GM23248 (cell line): Measurements from ENCODE around the gene PSMG4. TPM values are rescaled to one million over a fixed set of nuclear protein-coding genes. Genes with fewer than 3 reads are reported as not detected.

Source experiments
- DNase-seq: peaks from one replicate; pipeline ENCODE4 v3.0.0-alpha.2; 2015
- H2AFZ ChIP-seq: fragments of 200-600 bp; sonication (generic); 2 replicates; pipeline ENCODE4 v1.6.1; 2016; ENCODE audit warnings: antibody characterized with exemption
- H3F3A ChIP-seq: fragments of 200-600 bp; sonication (generic); 2 replicates; pipeline ENCODE4 v1.6.1; 2016; ENCODE audit warnings: mild to moderate bottlenecking, antibody characterized with exemption, mixed run types; ENCODE audit not compliant: insufficient read depth
- H3K27ac ChIP-seq: fragments of 200-600 bp; sonication (generic); 2 replicates; pipeline ENCODE4 v1.5.1; 2016; ENCODE audit warnings: mild to moderate bottlenecking
- H3K27me3 ChIP-seq: fragments of 200-600 bp; sonication (generic); replicated peaks from 2 replicates; pipeline ENCODE4 v1.6.1; 2016; ENCODE audit warnings: mild to moderate bottlenecking; ENCODE audit not compliant: insufficient read depth
- H3K36me3 ChIP-seq: fragments of 200-600 bp; sonication (generic); 2 replicates; pipeline ENCODE4 v1.6.1; 2016; ENCODE audit warnings: low read depth, mild to moderate bottlenecking
- H3K4me1 ChIP-seq: fragments of 200-600 bp; sonication (generic); 2 replicates; pipeline ENCODE4 v1.6.1; 2016; ENCODE audit warnings: mild to moderate bottlenecking; ENCODE audit not compliant: insufficient read depth
- H3K4me2 ChIP-seq: fragments of 200-600 bp; sonication (generic); one replicate; pipeline ENCODE4 v1.6.1; 2016; ENCODE audit warnings: mild to moderate bottlenecking; ENCODE audit not compliant: unreplicated experiment
- H3K4me3 ChIP-seq: fragments of 200-600 bp; sonication (generic); 2 replicates; pipeline ENCODE4 v1.5.1; 2016; ENCODE audit warnings: mild to moderate bottlenecking
- H3K79me2 ChIP-seq: fragments of 200-600 bp; sonication (generic); 2 replicates; pipeline ENCODE4 v1.6.1; 2016; ENCODE audit warnings: mild to moderate bottlenecking; ENCODE audit not compliant: insufficient read depth
- H3K9ac ChIP-seq: fragments of 200-600 bp; sonication (generic); 2 replicates; pipeline ENCODE4 v1.6.1; 2016; ENCODE audit warnings: mild to moderate bottlenecking
- H3K9me2 ChIP-seq: fragments of 200-600 bp; sonication (generic); 2 replicates; pipeline ENCODE4 v1.6.1; 2016; ENCODE audit warnings: mixed run types, mild to moderate bottlenecking, moderate library complexity; ENCODE audit not compliant: insufficient read depth
- H3K9me3 ChIP-seq: fragments of 200-600 bp; sonication (generic); one replicate; pipeline ENCODE4 v1.6.1; 2017; ENCODE audit warnings: low read depth
- H4K20me1 ChIP-seq: fragments of 200-600 bp; sonication (generic); 2 replicates; pipeline ENCODE4 v1.6.0; 2016; ENCODE audit not compliant: insufficient read depth
- EZH2 ChIP-seq: fragments of 200-600 bp; sonication (generic); IDR thresholded peaks from 2 replicates; pipeline ENCODE4 v1.6.1; 2018; ENCODE audit warnings: antibody characterized with exemption, mild to moderate bottlenecking; ENCODE audit not compliant: insufficient read depth, poor library complexity, severe bottlenecking
- EZH2phosphoT487 ChIP-seq: fragments of 200-600 bp; sonication (generic); IDR thresholded peaks from 2 replicates; pipeline ENCODE4 v1.6.1; 2018; ENCODE audit warnings: antibody characterized with exemption, moderate library complexity, mild to moderate bottlenecking, low read depth; ENCODE audit not compliant: insufficient read depth
- WGBS, 2 experiments: methylation state at CpG; one replicate each; pipeline ENCODE4 v1.1.6; 2015 to 2017; ENCODE audit warnings: low lambda C conversion rate in 2 of 2, low coverage in 1 of 2; ENCODE audit errors: missing lambda C conversion rate in 2 of 2; 5-methylcytosine and 5-hydroxymethylcytosine counted together
- in situ Hi-C: fragments of 300-500 bp; cut with MboI; formaldehyde crosslinking; loops from 2 replicates; pipeline ENCODE4 v1.15.0; 2020
- polyA plus RNA-seq: library from polyadenylated mRNA; unstranded; fragments of >200 nt; fragmentation: Nextera tagmentation; extraction: Ambion mirVana; gene quantifications from 2 replicates; pipeline ENCODE4 v1.2.1, GENCODE V29; 2016
- total RNA-seq: library from RNA; depleted of rRNA; stranded (reverse); fragments of >200 nt; shearing (Covaris generic); gene quantifications from 2 replicates; pipeline ENCODE4 v1.2.3, GENCODE V29; 2014

PSMG4 gene
- total and polyA plus RNA-seq, 2 experiments from 2014 or later: 20.0 to 46.9 TPM

GRCh38 chr6:3280091-3280490, 21.3 kb downstream of the PSMG4 start:
- in situ Hi-C loops: loop anchor here (5.0 kb wide), 1 partner anchor 452 kb away; no protein-coding TSS in a partner anchor
- no peaks in the 10 kb centered on the region for H3K9me3 ChIP-seq
- no peak overlapping the region for H3K9ac ChIP-seq
- peaks cover 22% of the 10 kb centered on the region for H3K4me1 ChIP-seq
- no peak overlapping the region for H2AFZ ChIP-seq
- H3K9me2 ChIP-seq: no peaks in the 10 kb centered on the region
- WGBS, 2 experiments: 82% methylated on average over 14 of the region's 14 CpGs
- no peak for DNase-seq
- TF ChIP-seq EZH2 (no peak), EZH2phosphoT487 (no peak)
- H3F3A ChIP-seq: peaks cover 24% of the 10 kb centered on the region
- H3K79me2 ChIP-seq: no peaks in the 10 kb centered on the region
- H3K36me3 ChIP-seq: no peaks in the 10 kb centered on the region; the same call in 1 of the 2 replicates
- no peak overlapping the region for H3K4me3 ChIP-seq
- H3K4me2 ChIP-seq: no peak overlapping the region
- H4K20me1 ChIP-seq: no peaks in the 10 kb centered on the region
- no peak overlapping the region for H3K27ac ChIP-seq
- H3K27me3 ChIP-seq: no peaks in the 10 kb centered on the region

DNA sequence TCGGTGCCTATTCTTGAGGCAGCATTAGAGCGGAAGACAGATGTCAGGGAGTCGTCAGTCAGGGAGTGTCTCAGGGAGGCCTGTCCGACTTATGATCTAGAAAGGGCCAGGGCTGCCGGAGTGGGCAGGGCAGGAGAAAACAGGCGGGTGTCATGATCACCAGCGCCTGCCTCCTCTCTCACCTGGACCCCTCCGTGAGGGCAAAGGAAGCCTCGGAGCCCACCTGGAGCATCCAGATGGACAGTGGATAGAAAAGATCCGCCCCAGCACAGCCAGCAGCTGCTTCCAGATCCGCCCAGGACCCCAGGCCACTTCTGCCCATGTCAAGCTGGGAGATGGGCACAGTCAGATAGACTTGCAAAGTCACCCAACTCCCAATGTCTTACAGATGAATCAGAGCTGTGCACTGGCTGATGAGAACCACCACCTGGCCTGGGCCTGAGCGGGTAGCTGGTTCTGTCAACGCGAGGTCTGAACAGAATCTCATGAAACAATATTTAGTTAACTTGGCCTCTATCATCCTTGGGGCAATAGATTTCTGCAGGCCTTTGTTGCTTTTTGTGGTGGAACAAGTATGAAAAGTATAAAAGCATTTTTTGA, 22.2 kb downstream of the PSMG4 start:
- H3K9ac ChIP-seq: peak overlapping the region; percentile 64
- no peaks in the 10 kb centered on the region for H4K20me1 ChIP-seq
- H3K4me3 ChIP-seq: no peak overlapping the region
- H3K27me3 ChIP-seq: no peaks in the 10 kb centered on the region
- H3K4me2 ChIP-seq: peak overlapping the region; percentile 69
- H3K9me2 ChIP-seq: no peaks in the 10 kb centered on the region
- H3K4me1 ChIP-seq: peaks cover 22% of the 10 kb centered on the region
- H3K79me2 ChIP-seq: no peaks in the 10 kb centered on the region
- H3K36me3 ChIP-seq: no peaks in the 10 kb centered on the region; the same call in 1 of the 2 replicates
- DNase-seq: peak; percentile 45
- TF ChIP-seq EZH2phosphoT487 (no peak), EZH2 (no peak)
- in situ Hi-C loops: loop anchor here (5.0 kb wide), 1 partner anchor 451 kb away; no protein-coding TSS in a partner anchor
- no peak overlapping the region for H2AFZ ChIP-seq
- H3K9me3 ChIP-seq: no peaks in the 10 kb centered on the region
- peak overlapping the region; percentile 88 for H3K27ac ChIP-seq
- peaks cover 24% of the 10 kb centered on the region for H3F3A ChIP-seq
- WGBS, 2 experiments: 88 to 89% methylated on average over 14 of the region's 14 CpGs

- no peaks in the 10 kb centered on the region for H3K27me3 ChIP-seq
- H3F3A ChIP-seq: peaks cover 24% of the 10 kb centered on the region
- no peaks in the 10 kb centered on the region for H4K20me1 ChIP-seq
- H2AFZ ChIP-seq: no peak overlapping the region
- H3K9me3 ChIP-seq: no peaks in the 10 kb centered on the region
- peaks cover 22% of the 10 kb centered on the region for H3K4me1 ChIP-seq
- no peaks in the 10 kb centered on the region for H3K9me2 ChIP-seq
- peak overlapping the region; percentile 88 for H3K27ac ChIP-seq
- H3K36me3 ChIP-seq: no peaks in the 10 kb centered on the region; the same call in 1 of the 2 replicates
- WGBS, 2 experiments: 4 to 6% methylated on average over 13 of the region's 13 CpGs
- TF ChIP-seq EZH2phosphoT487 (no peak), EZH2 (no peak)
- DNase-seq: peak; percentile 95
- H3K9ac ChIP-seq: peak overlapping the region; percentile 64
- in situ Hi-C loops: loop anchor here (5.0 kb wide), 1 partner anchor 450 kb away; no protein-coding TSS in a partner anchor
- no peaks in the 10 kb centered on the region for H3K79me2 ChIP-seq
- no peak overlapping the region; the same call in 1 of the 2 replicates for H3K4me3 ChIP-seq
- H3K4me2 ChIP-seq: peak overlapping the region; percentile 69
Observed at GRCh38 chr6:3281631-3282475, 23.1 kb downstream of the PSMG4 start.

DNA sequence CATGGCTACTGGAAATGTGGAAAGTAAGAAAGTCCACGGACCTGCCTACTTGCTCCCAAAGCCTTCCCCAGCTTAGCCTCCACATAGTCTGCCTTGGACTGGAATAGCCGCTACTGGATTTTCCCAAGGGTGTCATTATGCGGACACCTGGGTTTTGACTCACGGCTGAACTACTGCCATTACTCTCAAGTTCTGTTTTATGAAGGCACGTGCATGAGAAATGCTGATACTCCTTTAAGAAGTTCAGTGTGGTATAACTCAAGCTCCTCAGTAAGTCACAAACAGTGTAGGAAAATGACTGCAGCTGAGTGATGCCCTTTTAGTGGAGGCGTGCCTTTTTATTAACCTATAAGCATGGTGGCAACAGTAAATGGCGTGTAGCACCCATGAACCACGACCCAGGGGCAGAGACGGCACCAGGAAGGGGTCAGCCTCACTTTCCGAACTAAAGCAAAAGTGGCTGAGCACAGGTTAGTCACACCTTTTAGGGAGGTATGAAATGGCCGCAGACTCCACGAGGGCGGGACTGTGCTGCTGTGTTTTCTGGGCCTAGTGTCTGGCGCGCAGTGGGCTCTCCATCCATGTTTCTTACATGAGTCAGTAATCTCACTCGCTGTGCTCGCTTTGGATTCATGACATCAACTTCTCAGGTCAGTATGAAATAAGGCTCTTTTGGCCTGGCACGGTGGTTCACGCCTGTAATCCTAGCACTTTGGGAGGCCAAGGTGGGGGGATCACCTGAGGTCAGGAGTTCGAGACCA, 23.9 kb downstream of the PSMG4 start:
- no peak overlapping the region for H3K9ac ChIP-seq
- no peaks in the 10 kb centered on the region; the same call in 1 of the 2 replicates for H3K36me3 ChIP-seq
- peaks cover 22% of the 10 kb centered on the region for H3K4me1 ChIP-seq
- no peak for DNase-seq
- H3K9me3 ChIP-seq: no peaks in the 10 kb centered on the region
- TF ChIP-seq EZH2phosphoT487 (no peak), EZH2 (no peak)
- in situ Hi-C loops: loop anchor here (5.0 kb wide), 1 partner anchor 450 kb away; no protein-coding TSS in a partner anchor
- 83 to 84% methylated on average over 20 of the region's 20 CpGs for WGBS, 2 experiments
- H3K79me2 ChIP-seq: no peaks in the 10 kb centered on the region
- H3K4me3 ChIP-seq: no peak overlapping the region
- H3F3A ChIP-seq: peaks cover 24% of the 10 kb centered on the region
- no peaks in the 10 kb centered on the region for H3K9me2 ChIP-seq
- H4K20me1 ChIP-seq: no peaks in the 10 kb centered on the region
- peak overlapping the region; percentile 88 for H3K27ac ChIP-seq
- H3K4me2 ChIP-seq: peak overlapping the region; percentile 69
- H3K27me3 ChIP-seq: no peaks in the 10 kb centered on the region
- no peak overlapping the region for H2AFZ ChIP-seq
